Measurements from ENCODE around the gene SLCO2B1.
A peak's percentile ranks its signal among the peaks of the same experiment; 100 is the strongest.

Gene SLCO2B1

DNA sequence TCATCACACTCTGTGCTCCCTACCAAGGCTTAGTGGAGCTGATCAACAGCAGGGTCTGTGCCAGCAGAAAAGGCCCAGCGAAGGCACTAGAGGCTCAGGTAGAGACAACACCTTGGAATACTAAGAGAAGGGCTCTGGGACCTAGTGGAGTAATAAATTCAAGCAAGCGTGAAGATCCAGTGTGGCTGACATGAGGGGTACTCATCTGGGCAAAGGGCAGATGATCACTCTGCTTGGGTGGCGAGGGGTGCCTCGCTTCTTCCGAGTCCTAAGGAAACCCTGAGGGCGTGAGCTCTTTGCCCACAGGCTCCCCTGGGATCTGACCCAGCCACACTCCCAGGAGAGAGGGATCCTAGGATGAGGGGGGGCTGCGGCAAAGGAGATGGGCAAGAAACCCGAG is 86.1 kb downstream of the SLCO2B1 start:
- no peak overlapping the region for H3K27ac Mint-ChIP-seq (ENCODE audit: low read depth)
- H3K9me3 Mint-ChIP-seq, result peaks cover 5% of the 10 kb centered on the region
- no peaks in the 10 kb centered on the region for H3K4me1 Mint-ChIP-seq
- peaks cover 65% of the 10 kb centered on the region for H3K27me3 Mint-ChIP-seq
- ATAC-seq (replicated peaks; ENCODE audit: extremely low read depth, poor library complexity, severe bottlenecking), result no peak
- DNase-seq (ENCODE audit: low spot score in 2 of 2), result no peak
- H3K4me3 Mint-ChIP-seq, result no peak overlapping the region
- H3K36me3 Mint-ChIP-seq (ENCODE audit: insufficient read depth), result peaks cover 3% of the 10 kb centered on the region

GRCh38 chr11:75238595-75239440 is 87.9 kb downstream of the SLCO2B1 start:
- no peak overlapping the region for H3K27ac Mint-ChIP-seq (ENCODE audit: low read depth)
- H3K27me3 Mint-ChIP-seq, result peaks cover 76% of the 10 kb centered on the region
- H3K4me1 Mint-ChIP-seq, result peaks cover 6% of the 10 kb centered on the region
- peaks cover 2% of the 10 kb centered on the region for H3K9me3 Mint-ChIP-seq
- peaks cover 3% of the 10 kb centered on the region for H3K36me3 Mint-ChIP-seq (ENCODE audit: insufficient read depth)
- H3K4me3 Mint-ChIP-seq, result no peak overlapping the region
- ATAC-seq (replicated peaks; ENCODE audit: extremely low read depth, poor library complexity, severe bottlenecking), result no peak
- DNase-seq (ENCODE audit: low spot score in 2 of 2), result no peak

- Mint-ChIP-seq H3K27ac (ENCODE audit: low read depth) (no peak overlapping the region), H3K27me3 (peaks cover 77% of the 10 kb centered on the region), H3K9me3 (no peaks in the 10 kb centered on the region), H3K4me3 (peak overlapping the region; percentile 69), H3K4me1 (peaks cover 6% of the 10 kb centered on the region), H3K36me3 (ENCODE audit: insufficient read depth) (peaks cover 3% of the 10 kb centered on the region)
- no peak for ATAC-seq (replicated peaks; ENCODE audit: extremely low read depth, poor library complexity, severe bottlenecking)
- DNase-seq (ENCODE audit: low spot score in 2 of 2), result no peak
These were observed 88.8 kb downstream of the SLCO2B1 start for GRCh38 chr11:75239531-75240290.

DNA sequence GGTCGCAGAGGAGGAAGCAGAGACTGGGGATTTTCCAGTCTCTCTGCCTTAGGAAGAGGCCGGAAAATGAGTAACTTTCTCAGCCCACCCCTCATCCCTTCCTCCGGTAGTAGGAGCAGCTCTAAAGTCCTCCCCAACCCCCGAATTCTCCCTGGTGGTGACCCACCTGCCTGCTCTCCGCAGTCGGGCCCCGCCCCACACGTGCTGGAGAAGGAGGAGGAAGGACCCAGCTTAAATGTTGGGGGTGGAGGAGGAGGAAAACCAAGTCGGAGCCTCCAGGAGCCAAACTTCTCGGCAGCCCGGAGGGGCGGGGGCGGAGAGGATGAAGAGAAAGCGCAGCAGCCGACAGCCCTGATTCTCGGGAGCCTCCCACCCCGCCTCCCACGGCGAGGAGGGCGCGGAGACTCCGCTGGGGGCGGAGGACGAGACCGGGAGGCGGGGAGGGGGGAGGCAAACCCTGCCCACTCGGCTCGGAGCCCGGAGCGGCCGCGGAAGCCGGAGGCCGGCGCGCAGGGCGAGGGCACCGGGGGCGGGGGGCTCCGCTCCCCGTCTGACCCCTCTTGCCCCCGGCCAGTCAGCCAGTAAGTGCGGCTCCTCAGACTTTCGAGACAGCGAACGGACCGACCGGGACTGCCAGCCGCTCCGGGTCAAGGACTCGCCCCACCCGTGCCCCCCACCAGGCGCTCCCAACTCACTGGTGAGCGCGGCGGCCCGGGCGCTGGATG is 89.6 kb downstream of the SLCO2B1 start, which contains the start of gene TPBGL:
Gene TPBGL (plus strand): TSS at position 464 of the 725 bp plus-strand sequence. CDS start 276 bp downstream, outside the sequence.
- DNase-seq (ENCODE audit: low spot score in 2 of 2) (no peak), ATAC-seq (replicated peaks; ENCODE audit: extremely low read depth, poor library complexity, severe bottlenecking) (no peak)
- H3K9me3 Mint-ChIP-seq, result no peaks in the 10 kb centered on the region
- peak within 1 kb of the TSS; percentile 70 for H3K4me3 Mint-ChIP-seq
- peaks cover 6% of the 10 kb centered on the region for H3K4me1 Mint-ChIP-seq
- peaks cover 76% of the 10 kb centered on the region for H3K27me3 Mint-ChIP-seq
- no peak within 1 kb of the TSS for H3K27ac Mint-ChIP-seq (ENCODE audit: low read depth)
- peaks cover 4% of the 10 kb centered on the region for H3K36me3 Mint-ChIP-seq (ENCODE audit: insufficient read depth)

DNA sequence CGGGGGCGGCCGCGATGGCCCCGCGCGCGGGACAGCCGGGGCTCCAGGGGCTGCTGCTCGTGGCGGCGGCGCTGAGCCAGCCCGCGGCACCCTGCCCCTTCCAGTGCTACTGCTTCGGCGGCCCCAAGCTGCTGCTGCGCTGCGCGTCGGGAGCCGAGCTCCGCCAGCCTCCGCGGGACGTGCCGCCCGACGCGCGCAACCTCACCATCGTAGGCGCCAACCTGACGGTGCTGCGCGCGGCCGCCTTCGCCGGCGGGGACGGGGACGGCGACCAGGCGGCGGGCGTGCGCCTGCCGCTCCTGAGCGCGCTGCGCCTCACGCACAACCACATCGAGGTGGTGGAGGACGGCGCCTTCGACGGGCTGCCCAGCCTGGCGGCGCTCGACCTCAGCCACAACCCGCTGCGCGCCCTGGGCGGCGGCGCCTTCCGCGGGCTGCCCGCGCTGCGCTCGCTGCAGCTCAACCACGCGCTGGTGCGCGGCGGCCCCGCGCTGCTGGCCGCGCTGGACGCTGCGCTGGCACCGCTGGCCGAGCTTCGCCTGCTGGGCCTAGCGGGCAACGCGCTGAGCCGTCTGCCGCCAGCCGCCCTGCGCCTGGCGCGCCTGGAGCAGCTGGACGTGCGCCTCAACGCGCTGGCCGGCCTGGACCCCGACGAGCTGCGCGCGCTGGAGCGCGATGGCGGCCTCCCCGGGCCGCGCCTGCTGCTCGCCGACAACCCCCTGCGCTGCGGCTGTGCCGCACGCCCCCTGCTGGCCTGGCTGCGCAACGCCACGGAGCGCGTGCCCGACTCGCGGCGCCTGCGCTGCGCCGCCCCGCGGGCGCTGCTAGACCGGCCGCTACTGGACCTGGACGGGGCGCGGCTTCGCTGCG is 90.4 kb downstream of the SLCO2B1 start:
- Mint-ChIP-seq H3K9me3 (no peaks in the 10 kb centered on the region), H3K27ac (ENCODE audit: low read depth) (no peak overlapping the region), H3K4me1 (peaks cover 6% of the 10 kb centered on the region), H3K36me3 (ENCODE audit: insufficient read depth) (peaks cover 4% of the 10 kb centered on the region), H3K27me3 (peaks cover 68% of the 10 kb centered on the region), H3K4me3 (peak overlapping the region; percentile 70)
- ATAC-seq (replicated peaks; ENCODE audit: extremely low read depth, poor library complexity, severe bottlenecking) (peak; percentile 87), DNase-seq (ENCODE audit: low spot score in 2 of 2) (peak; percentile 63 to 88)

GRCh38 chr11:75241906-75242644 is 91.2 kb downstream of the SLCO2B1 start:
- H3K36me3 Mint-ChIP-seq (ENCODE audit: insufficient read depth), result peaks cover 4% of the 10 kb centered on the region
- H3K4me1 Mint-ChIP-seq, result peaks cover 6% of the 10 kb centered on the region
- H3K27ac Mint-ChIP-seq (ENCODE audit: low read depth), result no peak overlapping the region
- H3K4me3 Mint-ChIP-seq, result peak overlapping the region; percentile 70
- H3K27me3 Mint-ChIP-seq, result peaks cover 60% of the 10 kb centered on the region
- DNase-seq (ENCODE audit: low spot score in 2 of 2) (no peak), ATAC-seq (replicated peaks; ENCODE audit: extremely low read depth, poor library complexity, severe bottlenecking) (peak; percentile 33)
- no peaks in the 10 kb centered on the region for H3K9me3 Mint-ChIP-seq

GRCh38 chr11:75242722-75243600 is 92.1 kb downstream of the SLCO2B1 start:
- Mint-ChIP-seq H3K27ac (ENCODE audit: low read depth) (no peak overlapping the region), H3K4me1 (peaks cover 6% of the 10 kb centered on the region), H3K4me3 (peak overlapping the region; percentile 70), H3K9me3 (no peaks in the 10 kb centered on the region), H3K27me3 (peaks cover 51% of the 10 kb centered on the region), H3K36me3 (ENCODE audit: insufficient read depth) (peaks cover 4% of the 10 kb centered on the region)
- ATAC-seq (replicated peaks; ENCODE audit: extremely low read depth, poor library complexity, severe bottlenecking) (no peak), DNase-seq (ENCODE audit: low spot score in 2 of 2) (no peak)

DNA sequence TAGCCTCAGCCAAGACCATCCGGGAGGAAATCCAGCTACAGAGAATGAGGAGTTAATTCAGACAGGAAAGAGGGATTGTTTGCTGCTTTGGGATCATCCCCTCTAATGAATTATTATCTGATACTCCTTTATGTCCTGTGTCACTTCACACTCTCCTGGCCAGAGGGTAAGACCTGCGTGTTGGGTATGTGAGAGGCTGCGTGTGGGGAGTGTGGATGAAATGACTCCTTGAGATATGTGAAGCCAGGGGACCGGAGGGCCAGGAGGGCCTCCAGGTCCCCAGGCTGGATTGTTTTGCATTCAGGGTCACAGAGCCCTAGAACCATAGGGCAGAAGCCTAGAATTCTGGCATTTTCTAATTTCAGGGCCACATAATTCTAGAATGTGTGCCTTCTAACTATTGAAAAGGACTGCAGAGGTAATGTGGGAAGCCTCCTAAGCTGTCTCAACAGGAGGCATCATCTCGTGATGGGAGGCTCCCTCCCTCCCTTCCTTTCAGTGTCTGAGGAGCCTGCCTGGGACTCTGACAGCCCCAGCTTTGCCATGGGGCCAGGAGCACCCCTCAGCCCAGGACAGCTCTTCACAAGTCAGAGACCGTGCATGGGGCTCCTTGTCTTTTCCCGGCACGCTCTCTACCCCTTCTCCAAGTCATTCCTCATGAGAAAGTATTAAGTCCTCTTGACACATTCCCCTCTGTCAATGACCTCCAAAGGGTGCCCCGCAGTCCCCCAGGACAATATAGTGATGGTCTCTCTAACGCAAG is 93.3 kb downstream of the SLCO2B1 start:
- H3K4me1 Mint-ChIP-seq, result peaks cover 12% of the 10 kb centered on the region
- H3K4me3 Mint-ChIP-seq, result no peak overlapping the region
- no peak overlapping the region for H3K27ac Mint-ChIP-seq (ENCODE audit: low read depth)
- no peaks in the 10 kb centered on the region for H3K9me3 Mint-ChIP-seq
- peaks cover 4% of the 10 kb centered on the region for H3K36me3 Mint-ChIP-seq (ENCODE audit: insufficient read depth)
- peaks cover 48% of the 10 kb centered on the region for H3K27me3 Mint-ChIP-seq
- ATAC-seq (replicated peaks; ENCODE audit: extremely low read depth, poor library complexity, severe bottlenecking) (no peak), DNase-seq (ENCODE audit: low spot score in 2 of 2) (no peak)

DNA sequence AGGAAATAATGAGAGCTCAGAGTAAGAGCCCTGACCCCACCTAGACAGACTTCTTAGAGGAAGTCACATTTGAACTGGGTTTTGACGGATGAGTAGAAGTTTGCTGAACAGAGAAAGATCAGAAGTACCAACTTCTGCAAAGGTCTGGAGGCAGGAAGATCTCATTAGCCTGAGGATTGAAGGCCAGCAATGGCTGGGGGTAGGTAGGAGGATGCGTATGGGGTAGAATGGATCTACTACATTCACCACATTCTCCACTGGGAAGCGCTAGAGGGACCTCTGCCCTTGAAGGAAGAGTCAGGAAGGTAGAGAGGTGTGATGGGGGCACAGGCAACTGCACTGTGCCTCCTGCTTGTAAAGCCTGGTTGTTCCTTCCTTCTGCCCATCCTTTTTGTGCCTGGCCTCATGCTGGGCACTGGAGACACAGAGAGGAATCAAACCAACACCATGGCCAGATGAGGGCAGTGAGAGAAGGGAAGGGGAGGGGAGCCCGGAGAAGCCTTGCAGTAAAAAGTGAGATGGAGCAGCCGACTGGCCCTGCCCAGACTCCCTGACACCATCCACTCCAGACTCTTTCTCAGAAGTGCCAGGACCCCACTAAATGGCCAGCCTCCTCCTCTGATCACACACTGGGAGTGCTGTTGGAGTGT is 94.6 kb downstream of the SLCO2B1 start:
- peaks cover 45% of the 10 kb centered on the region for H3K27me3 Mint-ChIP-seq
- H3K4me1 Mint-ChIP-seq, result peaks cover 12% of the 10 kb centered on the region
- H3K9me3 Mint-ChIP-seq, result no peaks in the 10 kb centered on the region
- peaks cover 2% of the 10 kb centered on the region for H3K36me3 Mint-ChIP-seq (ENCODE audit: insufficient read depth)
- ATAC-seq (replicated peaks; ENCODE audit: extremely low read depth, poor library complexity, severe bottlenecking) (no peak), DNase-seq (ENCODE audit: low spot score in 2 of 2) (no peak)
- no peak overlapping the region for H3K27ac Mint-ChIP-seq (ENCODE audit: low read depth)
- H3K4me3 Mint-ChIP-seq, result no peak overlapping the region

Data from central memory CD8-positive, alpha-beta T cell (primary cell).